ENCODE measurements around the gene PTGER1.

The PTGER1 gene, protein sequence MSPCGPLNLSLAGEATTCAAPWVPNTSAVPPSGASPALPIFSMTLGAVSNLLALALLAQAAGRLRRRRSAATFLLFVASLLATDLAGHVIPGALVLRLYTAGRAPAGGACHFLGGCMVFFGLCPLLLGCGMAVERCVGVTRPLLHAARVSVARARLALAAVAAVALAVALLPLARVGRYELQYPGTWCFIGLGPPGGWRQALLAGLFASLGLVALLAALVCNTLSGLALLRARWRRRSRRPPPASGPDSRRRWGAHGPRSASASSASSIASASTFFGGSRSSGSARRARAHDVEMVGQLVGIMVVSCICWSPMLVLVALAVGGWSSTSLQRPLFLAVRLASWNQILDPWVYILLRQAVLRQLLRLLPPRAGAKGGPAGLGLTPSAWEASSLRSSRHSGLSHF

DNA sequence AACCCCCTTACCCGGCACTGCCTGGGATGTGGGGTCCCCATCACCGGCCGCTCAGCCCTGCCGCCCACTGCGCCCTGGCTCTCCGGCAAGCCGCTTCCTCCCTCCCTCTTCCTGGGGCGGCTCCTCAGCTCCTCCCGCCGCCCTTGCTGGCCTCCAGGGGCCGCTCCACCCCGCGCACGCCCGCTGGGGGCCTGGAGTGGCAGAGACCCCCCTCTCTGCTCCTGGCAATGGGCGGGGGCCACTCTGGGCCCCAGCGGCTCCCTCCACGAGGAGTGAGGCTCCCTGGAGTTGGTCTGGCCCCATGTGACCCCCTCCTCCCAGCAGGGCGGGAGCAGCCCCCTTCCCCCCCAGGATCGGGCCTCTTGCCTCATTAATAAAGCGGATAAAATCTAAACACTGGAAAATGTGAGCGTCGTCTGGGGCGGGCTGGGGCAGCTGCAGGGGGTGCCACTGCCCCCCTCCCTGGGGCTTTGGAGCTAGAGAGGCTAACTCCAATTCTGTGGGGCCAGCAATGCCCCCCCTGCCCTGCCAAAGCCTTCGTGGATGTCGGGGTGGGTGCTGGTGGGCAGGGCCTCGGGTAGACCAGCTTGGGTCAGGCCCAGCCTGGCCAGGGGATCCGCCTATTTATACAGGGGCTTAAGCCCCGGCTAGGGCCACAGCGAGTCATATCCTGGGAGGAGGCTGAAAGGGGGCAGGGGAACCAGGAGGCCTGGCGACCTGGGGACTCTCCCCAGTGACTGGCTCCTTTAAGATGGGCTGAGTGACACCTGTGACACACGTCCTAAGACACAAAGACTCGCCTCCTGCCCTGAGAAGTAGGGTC is at the start of gene PTGER1:
Gene PTGER1, minus strand, starts transcription at position 104 of the 823 bp plus-strand sequence. CDS start 1,034 bp downstream, outside the sequence.
- no peak for TF ChIP-seq POLR2A (IDR thresholded peaks at IDR 0.05; ENCODE audit: low read length)
- no peak for TF ChIP-seq GATA1 (IDR thresholded peaks at IDR 0.05; ENCODE audit: low read depth, low read length)
- DNase-seq = peak; percentile 22 to 42

DNA sequence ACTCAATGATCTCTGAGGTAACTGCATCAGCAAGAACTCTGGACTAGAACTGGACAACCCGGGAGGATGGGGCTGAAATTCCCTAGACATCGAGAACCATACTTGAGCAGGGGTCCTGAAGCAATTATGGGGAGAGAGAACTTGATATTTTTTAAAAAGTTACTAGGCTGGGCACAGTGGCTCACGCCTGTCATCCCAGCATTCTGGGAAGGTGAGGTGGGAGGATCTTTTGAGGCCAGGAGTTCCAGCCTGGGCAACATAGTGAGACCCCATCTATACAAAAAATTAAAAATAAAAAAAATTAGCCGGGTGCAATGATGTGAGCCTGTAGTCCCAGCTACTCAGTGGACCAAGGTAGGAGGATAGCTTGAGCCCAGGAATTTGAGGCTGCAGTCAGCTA is 45.4 kb upstream of the PTGER1 start:
- no peak for DNase-seq
- TF ChIP-seq GATA1 (IDR thresholded peaks at IDR 0.05; ENCODE audit: low read depth, low read length) (no peak), POLR2A (IDR thresholded peaks at IDR 0.05; ENCODE audit: low read length) (no peak)

DNA sequence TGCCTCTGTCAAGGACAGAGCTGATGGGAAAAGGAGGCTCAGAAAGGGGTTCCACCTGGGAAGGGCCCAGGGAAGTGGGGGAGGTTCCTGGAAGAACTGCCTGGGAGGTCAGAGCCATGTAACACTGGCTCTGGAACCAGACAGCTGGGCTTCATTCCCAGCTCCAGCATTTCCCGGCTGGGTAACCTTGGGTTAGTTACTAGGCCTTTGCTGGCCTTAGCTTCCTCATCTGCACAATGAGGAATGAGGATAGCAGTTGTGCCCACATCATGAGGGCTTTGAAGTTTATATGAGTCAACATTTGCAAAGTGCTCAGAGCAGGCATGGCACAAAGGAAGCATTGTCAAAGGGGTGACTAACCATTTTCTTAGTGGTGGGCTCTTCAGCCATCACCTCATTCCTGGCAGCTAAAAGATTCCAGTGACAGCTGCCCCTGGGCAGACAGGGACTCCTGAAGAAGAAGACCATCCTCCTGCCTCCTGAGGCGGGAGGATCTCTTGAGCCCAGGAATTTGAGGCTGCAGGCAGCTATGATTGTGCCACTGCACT is 44.8 kb upstream of the PTGER1 start:
- DNase-seq = no peak
- TF ChIP-seq POLR2A (IDR thresholded peaks at IDR 0.05; ENCODE audit: low read length) = no peak
- no peak for TF ChIP-seq GATA1 (IDR thresholded peaks at IDR 0.05; ENCODE audit: low read depth, low read length)

DNA sequence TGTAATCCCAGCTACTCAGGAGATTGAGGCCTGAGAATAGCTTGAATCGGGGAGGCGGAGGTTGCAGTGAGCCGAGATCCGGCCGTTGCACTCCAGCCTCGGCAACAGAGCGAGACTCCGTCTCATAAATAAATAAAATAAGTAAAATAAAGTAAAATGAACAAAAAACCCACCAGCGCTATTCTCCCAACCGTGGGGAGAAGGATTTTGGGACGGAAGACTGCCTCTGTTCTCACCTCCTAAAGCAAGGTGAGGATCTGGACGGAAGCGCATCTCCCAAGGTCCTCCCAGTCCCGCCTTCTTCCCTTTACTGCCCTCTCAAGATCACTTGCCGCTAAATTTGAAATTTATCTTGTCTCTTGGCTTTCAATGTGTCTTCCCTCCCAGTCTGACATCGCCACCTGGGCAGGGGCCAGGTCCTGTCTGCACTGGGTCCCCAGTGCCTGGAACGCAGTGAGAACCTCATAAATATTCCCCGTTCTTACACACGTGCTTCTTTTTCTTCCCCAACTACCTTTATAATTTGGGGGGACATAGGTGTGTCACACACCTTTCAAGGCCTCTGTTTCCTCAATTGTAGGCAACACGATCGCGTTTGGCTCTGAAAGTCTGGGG is 44.2 kb upstream of the PTGER1 start:
- no peak for TF ChIP-seq GATA1 (IDR thresholded peaks at IDR 0.05; ENCODE audit: low read depth, low read length)
- DNase-seq = no peak

DNA sequence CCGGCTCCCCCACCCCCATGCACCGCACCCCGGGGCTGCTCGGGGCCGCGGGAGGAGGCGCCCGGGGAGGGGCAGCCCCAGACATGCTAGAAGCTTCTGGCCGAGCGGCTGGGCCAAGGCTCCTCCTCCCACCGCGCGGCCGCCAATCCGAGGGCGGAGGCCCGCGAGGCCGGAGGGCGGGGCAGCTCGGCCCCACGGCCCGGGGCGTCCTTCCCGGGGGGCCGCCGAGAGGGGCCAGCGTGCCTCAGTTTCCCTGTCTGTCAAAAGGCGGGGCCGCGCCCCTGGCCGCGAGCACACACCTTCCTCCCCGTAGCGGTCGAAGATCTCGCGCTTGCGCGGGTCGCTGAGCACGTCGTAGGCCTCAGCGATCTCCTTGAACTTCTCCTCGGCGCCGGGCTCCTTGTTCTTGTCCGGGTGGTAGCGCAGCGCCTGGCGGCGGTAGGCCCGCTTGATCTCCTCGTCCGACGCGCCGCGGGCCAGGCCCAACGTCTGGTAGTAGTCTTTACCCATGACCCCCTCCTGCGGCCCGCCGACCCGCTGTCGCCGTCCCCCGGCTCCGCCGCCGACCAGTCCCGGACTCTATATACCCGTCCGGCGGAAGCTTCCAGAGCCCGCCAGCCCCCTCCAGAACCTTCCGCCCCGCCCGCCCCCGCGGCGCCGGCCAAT is 42.8 kb upstream of the PTGER1 start, which contains the start of gene DNAJB1:
Gene DNAJB1, minus strand, starts transcription at position 558 of the 666 bp plus-strand sequence. Its CDS starts 48 bp downstream, at position 510.
- TF ChIP-seq POLR2A (IDR thresholded peaks at IDR 0.05; ENCODE audit: low read length) (peak; percentile 96), GATA1 (IDR thresholded peaks at IDR 0.05; ENCODE audit: low read depth, low read length) (no peak)
- DNase-seq = peak; percentile 91 to 93

DNA sequence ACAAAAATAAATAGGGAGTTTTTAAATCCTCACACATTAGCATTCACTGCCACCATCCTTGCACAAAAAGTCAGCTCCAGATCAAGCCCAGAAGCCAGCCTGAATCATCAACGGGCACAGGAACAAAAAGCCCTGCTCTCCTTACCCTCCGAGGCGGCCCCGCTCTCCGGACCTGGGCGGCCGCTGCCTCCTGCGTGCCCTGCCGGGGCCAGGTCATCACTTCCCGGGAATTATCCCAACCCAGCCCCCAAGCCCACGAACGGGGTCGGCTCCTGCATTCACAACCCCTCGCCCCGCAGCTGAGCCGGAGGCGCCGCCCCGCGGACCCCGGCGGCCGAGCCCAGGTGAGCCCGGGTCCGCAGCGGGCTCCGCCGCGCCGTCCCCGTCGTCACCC is 42.3 kb upstream of the PTGER1 start:
- peak in 1 of 2 experiments; percentile 54 for DNase-seq
- TF ChIP-seq POLR2A (IDR thresholded peaks at IDR 0.05; ENCODE audit: low read length) (no peak), GATA1 (IDR thresholded peaks at IDR 0.05; ENCODE audit: low read depth, low read length) (no peak)

DNA sequence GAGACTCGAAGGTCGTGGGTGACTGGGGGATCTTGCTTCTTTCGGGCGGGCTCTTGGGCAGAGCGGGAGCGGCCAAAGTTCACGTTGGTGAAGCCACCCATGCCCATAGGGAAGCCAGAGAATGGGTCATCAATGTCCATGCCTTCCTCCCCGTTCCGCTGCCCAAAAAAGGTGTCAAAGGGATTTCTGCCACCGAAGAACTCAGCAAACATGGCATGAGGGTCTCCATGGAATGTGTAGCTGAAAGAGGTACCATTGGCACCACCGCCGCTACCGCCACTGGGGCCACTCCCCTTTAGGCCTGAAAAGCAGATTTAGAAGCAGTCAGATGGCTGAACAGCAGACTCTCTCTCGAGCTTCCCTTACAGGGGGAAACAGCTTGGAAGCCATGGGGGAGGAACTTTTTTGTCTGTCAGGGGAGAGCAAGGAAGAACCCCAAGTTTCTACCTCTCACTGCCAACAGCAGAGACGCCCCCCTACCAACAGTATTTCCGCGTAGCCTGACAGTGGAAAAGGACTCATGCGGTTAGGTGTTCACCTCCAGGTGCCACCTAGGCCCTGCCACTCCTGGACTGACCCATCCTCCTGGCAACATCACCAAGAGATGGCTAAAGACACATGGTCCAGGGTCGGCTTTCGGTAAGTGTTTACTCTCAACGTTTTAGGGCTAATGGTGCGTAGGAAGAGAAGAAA is 41.7 kb upstream of the PTGER1 start:
- peak; percentile 44 to 57 for DNase-seq

DNA sequence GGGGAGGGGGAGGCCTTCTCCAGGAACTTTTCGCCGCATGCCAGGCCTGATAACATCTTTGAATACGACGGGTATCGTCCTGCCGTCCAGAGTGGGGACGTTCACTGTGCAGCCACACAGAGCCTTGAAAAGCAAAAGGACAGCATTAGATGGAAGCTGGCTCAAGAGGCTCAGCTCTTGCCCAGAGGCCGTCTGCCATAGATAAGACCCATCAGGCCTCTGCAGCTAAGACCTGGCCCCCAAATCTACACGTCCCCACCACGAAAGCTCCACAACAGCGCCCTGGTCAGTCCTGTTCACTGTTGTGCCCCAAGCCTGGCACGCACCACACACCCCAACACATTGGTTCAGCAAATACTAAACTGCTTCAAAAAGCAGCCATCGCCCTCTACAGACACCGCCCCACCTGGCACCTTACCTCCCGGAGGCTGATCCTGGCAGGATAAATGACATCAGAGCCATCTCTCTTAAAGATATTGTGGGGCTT is 40.9 kb upstream of the PTGER1 start:
- TF ChIP-seq POLR2A (IDR thresholded peaks at IDR 0.05; ENCODE audit: low read length) (no peak), GATA1 (IDR thresholded peaks at IDR 0.05; ENCODE audit: low read depth, low read length) (no peak)
- peak; percentile 37 to 67 for DNase-seq

More for the DNA sequence above, 41.7 kb upstream of the PTGER1 start:
- TF ChIP-seq GATA1 (IDR thresholded peaks at IDR 0.05; ENCODE audit: low read depth, low read length) = no peak

DNA sequence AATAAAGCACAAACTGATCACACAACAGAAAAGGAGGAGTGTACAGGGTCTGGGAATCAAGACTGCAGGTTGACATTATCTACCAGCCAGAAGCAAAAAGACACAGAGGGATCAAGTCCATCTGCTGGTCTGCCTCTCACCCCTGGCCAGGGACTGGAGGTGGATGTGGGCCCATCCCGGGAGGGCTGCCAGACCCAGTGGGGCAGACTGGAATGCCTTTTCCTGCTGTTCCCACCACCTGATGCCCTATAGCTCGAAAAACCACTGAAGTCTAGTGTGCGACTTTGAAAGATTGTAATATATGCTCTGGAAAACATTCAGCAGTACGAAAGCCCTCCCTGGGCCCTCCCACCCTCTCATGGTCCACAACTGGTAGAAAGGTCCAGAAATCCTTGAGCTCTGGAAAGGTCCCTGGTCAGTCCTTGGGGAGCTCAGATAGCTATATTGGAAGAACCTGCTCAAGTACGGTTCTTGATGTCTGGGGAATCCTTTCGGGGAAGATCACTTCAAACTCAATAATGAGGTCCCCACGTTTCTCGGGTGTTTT is 40.4 kb upstream of the PTGER1 start:
- DNase-seq = no peak
- TF ChIP-seq POLR2A (IDR thresholded peaks at IDR 0.05; ENCODE audit: low read length) (peak; percentile 21), GATA1 (IDR thresholded peaks at IDR 0.05; ENCODE audit: low read depth, low read length) (no peak)

DNA sequence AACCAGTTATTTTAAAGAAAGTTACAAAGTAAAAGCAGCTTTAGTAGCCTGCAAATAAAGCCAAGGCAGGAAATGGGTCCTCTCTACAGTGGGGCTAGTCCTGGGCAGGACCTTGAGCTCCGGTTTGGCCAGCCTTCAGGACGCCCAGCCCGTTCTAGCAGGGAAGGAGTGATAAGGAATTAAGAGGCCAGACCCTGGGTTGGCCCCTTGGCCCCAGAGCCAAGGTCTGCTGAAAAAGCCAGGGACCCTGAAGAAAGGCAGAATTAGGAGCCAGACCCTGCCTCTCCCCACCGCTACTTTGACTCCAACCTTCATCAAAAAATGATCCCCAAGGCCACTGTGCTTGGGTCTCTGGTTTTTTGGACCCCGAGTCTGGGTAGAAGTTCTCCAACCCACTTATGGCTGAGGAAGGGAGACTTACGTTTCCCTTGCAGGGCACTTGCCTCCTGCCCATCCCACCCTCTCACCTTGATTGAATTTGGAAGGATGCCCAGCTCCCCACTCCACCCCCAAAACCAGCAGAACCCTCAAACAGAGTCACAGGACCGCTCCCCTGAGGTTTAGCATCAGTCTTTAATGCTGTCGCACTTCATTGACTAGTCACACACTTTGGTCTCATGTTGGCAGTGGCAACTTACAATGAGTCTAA is 39.2 kb upstream of the PTGER1 start:
- DNase-seq = peak; percentile 47 to 51
- TF ChIP-seq GATA1 (IDR thresholded peaks at IDR 0.05; ENCODE audit: low read depth, low read length) = no peak
- TF ChIP-seq POLR2A (IDR thresholded peaks at IDR 0.05; ENCODE audit: low read length) = no peak

DNA sequence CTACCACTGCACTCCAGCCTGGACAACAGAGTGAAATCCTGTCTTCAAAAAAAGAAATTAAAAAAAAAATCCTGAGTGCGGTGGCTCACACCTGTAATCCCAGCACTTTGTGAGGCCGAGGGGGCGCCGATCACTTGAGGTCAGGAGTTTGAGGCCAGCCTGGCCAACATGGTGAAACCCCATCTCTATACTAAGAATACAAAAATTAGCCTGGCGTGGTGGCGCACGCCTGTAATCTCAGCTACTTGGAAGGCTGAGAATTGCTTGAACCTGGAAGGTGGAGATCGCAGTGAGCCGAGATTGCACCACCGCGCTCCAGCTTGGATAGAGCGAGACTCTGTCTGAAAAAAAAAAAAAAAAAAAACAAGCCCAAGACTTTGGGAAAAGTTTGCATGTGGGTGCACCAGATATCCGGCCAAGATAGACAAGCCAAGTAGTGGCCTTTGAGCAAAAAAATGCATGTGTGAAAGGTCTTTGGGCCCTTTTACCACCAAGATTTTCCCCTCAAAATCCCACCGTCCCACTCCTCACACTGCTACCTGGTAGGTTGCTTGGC is 37.3 kb upstream of the PTGER1 start:
- TF ChIP-seq GATA1 (IDR thresholded peaks at IDR 0.05; ENCODE audit: low read depth, low read length) = no peak
- no peak for TF ChIP-seq POLR2A (IDR thresholded peaks at IDR 0.05; ENCODE audit: low read length)
- DNase-seq = no peak

DNA sequence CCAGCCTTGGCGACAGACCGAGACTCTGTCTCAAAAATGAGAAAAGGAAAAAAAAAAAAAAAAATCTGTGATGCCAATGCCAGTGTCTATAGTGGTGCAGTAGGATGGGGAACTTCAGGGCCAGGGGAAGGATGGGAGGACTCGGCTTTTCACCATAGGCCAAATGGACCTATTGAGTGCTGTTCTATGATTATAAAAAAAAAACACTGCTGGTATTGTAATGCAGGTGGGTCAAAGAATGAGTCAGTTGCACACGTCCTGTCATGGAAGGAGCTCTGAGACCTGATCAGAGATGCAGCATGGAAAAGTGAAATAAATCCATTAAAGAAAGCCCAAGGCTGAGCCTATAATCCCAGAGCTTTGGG is 36.1 kb upstream of the PTGER1 start:
- no peak for TF ChIP-seq POLR2A (IDR thresholded peaks at IDR 0.05; ENCODE audit: low read length)
- TF ChIP-seq GATA1 (IDR thresholded peaks at IDR 0.05; ENCODE audit: low read depth, low read length) = no peak
- DNase-seq = no peak
